A673 (cell line): ENCODE results near the gene OSTF1.

Source experiments
- EZH2 ChIP-seq: fragments of 200-600 bp; sonication (generic); IDR thresholded peaks from 2 replicates; pipeline ENCODE4 v1.6.1; 2017; ENCODE audit warnings: borderline replicate concordance, low read depth, mild to moderate bottlenecking, mixed read lengths, antibody characterized with exemption, low read length; ENCODE audit not compliant: poor library complexity, severe bottlenecking
- TF ChIP-seq, protein P1 (sequence below): fragments of 300-800, 200-600 bp; sonication (generic); conservative IDR thresholded peaks from 2 replicates; pipeline ENCODE4 v1.5.1; 2017; ENCODE audit warnings: low read depth, mild to moderate bottlenecking, antibody characterized with exemption, low read length, moderate library complexity, mixed read lengths

DNA sequence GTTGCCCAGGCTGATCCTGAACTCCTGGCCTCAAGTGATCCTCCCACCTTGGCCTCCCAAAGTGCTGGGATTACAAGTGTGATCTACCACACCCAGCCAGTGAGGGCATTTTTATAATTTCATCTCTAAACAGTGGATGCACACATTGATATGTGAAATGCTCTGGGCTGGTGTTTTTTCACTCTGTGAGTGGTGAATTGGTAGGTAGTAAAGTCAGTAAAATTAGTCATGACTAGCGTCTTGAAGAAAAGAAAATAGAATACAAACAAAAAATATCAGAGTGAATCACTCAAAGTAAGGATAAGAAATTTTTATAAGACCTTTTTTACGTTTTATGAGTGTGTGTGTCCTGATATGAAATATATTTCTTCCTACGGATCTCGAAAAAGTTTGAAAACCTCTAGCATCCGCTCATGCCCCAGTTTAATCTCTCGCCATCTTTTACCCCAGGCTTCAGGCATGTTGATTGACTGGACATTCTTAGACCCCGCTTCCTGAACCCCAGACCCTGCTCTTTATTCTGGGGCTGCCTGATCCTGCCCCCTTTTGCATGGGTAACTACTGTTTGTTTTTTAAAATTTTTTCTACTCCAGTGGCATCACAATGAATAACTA lies 14.0 kb downstream of the OSTF1 start:
- TF ChIP-seq, protein P1, sequence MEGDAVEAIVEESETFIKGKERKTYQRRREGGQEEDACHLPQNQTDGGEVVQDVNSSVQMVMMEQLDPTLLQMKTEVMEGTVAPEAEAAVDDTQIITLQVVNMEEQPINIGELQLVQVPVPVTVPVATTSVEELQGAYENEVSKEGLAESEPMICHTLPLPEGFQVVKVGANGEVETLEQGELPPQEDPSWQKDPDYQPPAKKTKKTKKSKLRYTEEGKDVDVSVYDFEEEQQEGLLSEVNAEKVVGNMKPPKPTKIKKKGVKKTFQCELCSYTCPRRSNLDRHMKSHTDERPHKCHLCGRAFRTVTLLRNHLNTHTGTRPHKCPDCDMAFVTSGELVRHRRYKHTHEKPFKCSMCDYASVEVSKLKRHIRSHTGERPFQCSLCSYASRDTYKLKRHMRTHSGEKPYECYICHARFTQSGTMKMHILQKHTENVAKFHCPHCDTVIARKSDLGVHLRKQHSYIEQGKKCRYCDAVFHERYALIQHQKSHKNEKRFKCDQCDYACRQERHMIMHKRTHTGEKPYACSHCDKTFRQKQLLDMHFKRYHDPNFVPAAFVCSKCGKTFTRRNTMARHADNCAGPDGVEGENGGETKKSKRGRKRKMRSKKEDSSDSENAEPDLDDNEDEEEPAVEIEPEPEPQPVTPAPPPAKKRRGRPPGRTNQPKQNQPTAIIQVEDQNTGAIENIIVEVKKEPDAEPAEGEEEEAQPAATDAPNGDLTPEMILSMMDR: no peak
- no peak for TF ChIP-seq EZH2
